ENCODE results near the gene MYL5. TPM values are rescaled to one million over a fixed set of nuclear protein-coding genes. Genes with fewer than 3 reads are reported as not detected.

The MYL5 gene
- total and polyA plus RNA-seq, 2 of the 13 experiments (the other 11 are each of a cell fraction or from before 2014, with no cell fraction given): 6.5 to 16.0 TPM

DNA sequence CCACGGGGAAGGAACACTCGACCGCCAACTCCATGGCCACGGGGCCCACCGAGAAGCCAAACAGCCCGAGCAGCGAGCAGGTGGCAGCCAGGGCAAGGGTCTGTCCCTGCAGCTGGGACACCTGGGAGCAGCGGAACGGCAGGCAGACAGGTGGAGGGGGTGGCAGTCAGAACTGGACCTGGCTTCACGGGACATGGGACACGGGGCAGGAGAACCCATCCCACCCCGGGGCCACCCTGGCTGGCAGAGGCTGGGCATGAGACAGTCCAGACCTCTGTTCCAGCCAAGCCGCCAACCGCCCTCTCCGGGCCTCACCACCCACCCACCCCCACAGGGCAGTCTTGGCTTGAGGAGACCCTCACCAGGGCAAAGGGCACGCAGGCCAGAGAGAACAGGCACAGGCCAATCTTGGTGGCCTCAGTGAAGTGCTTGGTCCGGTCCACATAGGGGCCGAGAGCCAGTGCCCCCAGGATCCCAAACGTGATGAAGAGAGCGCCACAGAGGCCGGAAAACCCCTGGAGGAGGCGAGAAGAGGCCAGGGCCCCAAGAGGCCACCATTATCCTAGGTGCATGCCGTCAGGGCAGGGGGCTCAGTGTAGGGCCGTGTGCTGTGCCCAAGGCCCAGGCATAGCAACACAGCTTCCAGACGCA is 9.0 kb downstream of the MYL5 start (continued):
- no peak for TF ChIP-seq MYC (CRISPR knock-in tag; IDR thresholded peaks at IDR 0.05; ENCODE audit: borderline replicate concordance)
- no peak for TF ChIP-seq HOXA9 (CRISPR knock-in tag; IDR thresholded peaks at IDR 0.05; ENCODE audit: borderline replicate concordance)
- TF ChIP-seq MATR3 (CRISPR knock-in tag; IDR thresholded peaks at IDR 0.05): no peak
- no peak for TF ChIP-seq EZH2 (conservative IDR thresholded peaks at IDR 0.05; ENCODE audit: low read depth, low read length)
- no peak for TF ChIP-seq ZNF333 (CRISPR knock-in tag; IDR thresholded peaks at IDR 0.05; ENCODE audit: borderline replicate concordance)
- TF ChIP-seq NR2F2 (IDR thresholded peaks at IDR 0.05; ENCODE audit: borderline replicate concordance, low read depth): no peak
- TF ChIP-seq, protein P1, sequence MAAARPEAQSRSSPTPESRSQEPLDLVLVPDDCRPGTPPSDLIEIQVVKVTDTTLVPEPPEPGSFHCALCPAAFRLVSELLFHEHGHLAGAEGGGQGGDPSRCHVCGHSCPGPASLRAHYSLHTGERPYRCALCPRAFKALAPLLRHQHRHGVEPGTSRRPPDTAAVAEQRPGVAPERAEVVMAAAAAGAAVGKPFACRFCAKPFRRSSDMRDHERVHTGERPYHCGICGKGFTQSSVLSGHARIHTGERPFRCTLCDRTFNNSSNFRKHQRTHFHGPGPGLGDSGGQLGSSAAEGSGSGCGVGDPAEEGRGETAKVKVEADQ (CRISPR knock-in tag; IDR thresholded peaks at IDR 0.05; ENCODE audit: borderline replicate concordance): no peak
- no peak for TF ChIP-seq MIER3 (CRISPR knock-in tag; IDR thresholded peaks at IDR 0.05; ENCODE audit: borderline replicate concordance)
- no peak for TF ChIP-seq HNRNPL (IDR thresholded peaks at IDR 0.05; ENCODE audit: low read depth, low read length)
- no peak for TF ChIP-seq RNF219 (CRISPR knock-in tag; IDR thresholded peaks at IDR 0.05)
- TF ChIP-seq NFIC (IDR thresholded peaks at IDR 0.05; ENCODE audit: low read length): no peak
- TF ChIP-seq ZNF230 (CRISPR knock-in tag; IDR thresholded peaks at IDR 0.05): no peak
- TF ChIP-seq PBX2 (CRISPR knock-in tag; IDR thresholded peaks at IDR 0.05): no peak
- no peak for TF ChIP-seq ZNF850 (CRISPR knock-in tag; conservative IDR thresholded peaks at IDR 0.05)
- TF ChIP-seq ZFP90 (CRISPR knock-in tag; IDR thresholded peaks at IDR 0.05; ENCODE audit: borderline replicate concordance): peak; percentile 68; the same call in 1 of the 2 replicates
- no peak for TF ChIP-seq ZNF335 (CRISPR knock-in tag; IDR thresholded peaks at IDR 0.05)
- 0 out of 2 replicates have a peak, but pooled peaks have one; percentile 32 for TF ChIP-seq ZNF281 (CRISPR knock-in tag; IDR thresholded peaks at IDR 0.05; ENCODE audit: borderline replicate concordance)
- TF ChIP-seq ZNF772 (CRISPR knock-in tag; IDR thresholded peaks at IDR 0.05): no peak
- no peak for TF ChIP-seq SIX1 (CRISPR knock-in tag; IDR thresholded peaks at IDR 0.05; ENCODE audit: borderline replicate concordance)
- no peak for TF ChIP-seq ATF1 (CRISPR knock-in tag; IDR thresholded peaks at IDR 0.05)
- no peak for TF ChIP-seq FOSL1 (CRISPR knock-in tag; IDR thresholded peaks at IDR 0.05; ENCODE audit: borderline replicate concordance)
- TF ChIP-seq AGO2 (optimal IDR thresholded peaks at IDR 0.05; ENCODE audit: low read depth, low read length): peak; percentile 48
- no peak for TF ChIP-seq ZNF234 (CRISPR knock-in tag; conservative IDR thresholded peaks at IDR 0.05)
- TF ChIP-seq ZNF777 (CRISPR knock-in tag; IDR thresholded peaks at IDR 0.05): peak; percentile 46; the same call in 1 of the 2 replicates
- no peak for TF ChIP-seq CEBPG (CRISPR knock-in tag; IDR thresholded peaks at IDR 0.05)
- no peak for TF ChIP-seq SATB2 (CRISPR knock-in tag; IDR thresholded peaks at IDR 0.05)
